Heart left ventricle (tissue), 16 donors: ENCODE results near the gene IFT57. TPM values are rescaled to one million over a fixed set of nuclear protein-coding genes. Genes with fewer than 3 reads are reported as not detected.
A peak's percentile ranks its signal among the peaks of the same experiment; 100 is the strongest.

Experiments
- ATAC-seq, 4 donors: fragments of 200-7000 bp; cut with Tn5 transposase; one replicate each; pipeline ENCODE4 v1.9.1; 2020 to 2022; ENCODE audit warnings: moderate library complexity in 4 of 4, mild to moderate bottlenecking in 3 of 4, moderate number of reproducible peaks in 1 of 4
- DNase-seq, 5 donors: peaks; one replicate each; pipeline ENCODE4 v3.0.0-alpha.2; 2020
- H3K27ac ChIP-seq, 12 donors: fragments of 200-600 bp; sonication (generic) in 4 of 12; one replicate each; pipeline versions ENCODE4 v1.5.0 to v1.8.0; 2016 to 2022; ENCODE audit warnings: mild to moderate bottlenecking in 2 of 12
- H3K27me3 ChIP-seq, 9 donors: fragments of 200-600 bp; sonication (generic) in 2 of 9; one replicate each; pipeline versions ENCODE4 v1.5.1 to v1.8.0; 2016 to 2022; ENCODE audit warnings: mild to moderate bottlenecking in 3 of 9
- H3K36me3 ChIP-seq, 9 donors: fragments of 200-600 bp; sonication (generic) in 2 of 9; one replicate each; pipeline versions ENCODE4 v1.5.0 to v1.8.0; 2018 to 2022; ENCODE audit warnings: mild to moderate bottlenecking in 2 of 9
- H3K4me1 ChIP-seq, 12 donors: fragments of 200-600 bp; sonication (generic) in 4 of 12; one replicate each; pipeline versions ENCODE4 v1.5.0 to v1.8.0; 2016 to 2022; ENCODE audit warnings: mild to moderate bottlenecking in 3 of 12
- H3K4me3 ChIP-seq, 12 donors: fragments of 200-600 bp; sonication (generic) in 4 of 12; one replicate each; pipeline versions ENCODE4 v1.5.0 to v1.8.0; 2017 to 2022; ENCODE audit warnings: mild to moderate bottlenecking in 9 of 12, moderate library complexity in 4 of 12
- H3K9me3 ChIP-seq, 12 donors: fragments of 200-600 bp; sonication (generic) in 4 of 12; one replicate each; pipeline versions ENCODE4 v1.5.0 to v1.8.0; 2016 to 2022; ENCODE audit warnings: mild to moderate bottlenecking in 1 of 12
- POLR2A ChIP-seq, 2 donors: fragments of 450-650 bp; IDR thresholded peaks; one replicate each; pipeline ENCODE4 v1.6.1; 2017; ENCODE audit warnings: antibody characterized with exemption in 2 of 2, mild to moderate bottlenecking in 2 of 2, moderate library complexity in 2 of 2
- WGBS, 4 donors: extraction: QIAGEN DNeasy Blood & Tissue Kit in 2 of 4; methylation state at CpG; one replicate each; pipeline versions ENCODE4 v1.1.5 to v1.1.7; 2013 to 2018; 5-methylcytosine and 5-hydroxymethylcytosine counted together
- intact Hi-C, 10 donors: fragments of 100-400 bp; cut with DNase I; formaldehyde crosslinking; loops; one replicate each; pipeline versions ENCODE4 v1.11.1 to v1.14.2; 2022
- polyA plus RNA-seq, 2 donors: library from polyadenylated mRNA; stranded (reverse); fragments of 200-250 nt; gene quantifications; one replicate each; pipeline ENCODE4 v1.2.3, GENCODE V29; 2013
- total RNA-seq, 9 donors: library from RNA; depleted of rRNA in 2 of 9; stranded (reverse); fragments of >200 nt in 2 of 9; fragmentation: NEBNext Ultra II Directional in 3 of 9; extraction: Animal tissue kit (Norgen Biotek cat#: 25700) in 3 of 9; gene quantifications; one replicate each; pipeline versions ENCODE4 v1.1.0 to v1.2.4, GENCODE V29; 2016 to 2023
- TF ChIP-seq, protein P1 (sequence below), 12 donors: fragments of 200-600 bp; sonication (generic) in 4 of 12; IDR thresholded peaks; one replicate each; pipeline versions ENCODE4 v1.5.0 to v1.8.0; 2018 to 2022; ENCODE audit warnings: antibody characterized with exemption in 12 of 12, mild to moderate bottlenecking in 5 of 12
- donor health status: ischemic (EF 13 %, LVEDD 7.1; RV severe dilation, severe dysfunction).
- donor health status: healthy with polysubstance abuse.
- donor health status: DM: no; HTN: yes; CAD: no.
- donor health status: DM: no; HTN: no; CAD: no.
- donor health status: ischemic (EF 25% LVEDD 6.9; RV normal size, moderate dysfunction).
- donor health status: ischemic (EF 25% LVEDD 5.7; RV mildly dilated, moderate dysfunction).
- donor health status: healthy.
- donor health status: DM: yes; HTN: yes; CAD: no.
- donor health status: ischemic (EF 35%, LVEDD 5.7; RV mildly dilated, moderate dysfunction).
- donor health status: nonischemic (EF 11% LVEDD 7.7; RV severe dilation, severe dysfunction).
- donor health status: DM: yes; HTN: yes; CAD: no.
- donor health status: PGD.
- donor health status: ischemic (EF 29% LVEDD 5.4; RV normal size, mild dysfunction).
- donor health status: nonischemic (EF 23%, LVEDD 6.1; RV moderate dilation, normal function).

Gene IFT57
- total and polyA plus RNA-seq, 11 donors = 4.3 to 36.4 (median 22.9) TPM

DNA sequence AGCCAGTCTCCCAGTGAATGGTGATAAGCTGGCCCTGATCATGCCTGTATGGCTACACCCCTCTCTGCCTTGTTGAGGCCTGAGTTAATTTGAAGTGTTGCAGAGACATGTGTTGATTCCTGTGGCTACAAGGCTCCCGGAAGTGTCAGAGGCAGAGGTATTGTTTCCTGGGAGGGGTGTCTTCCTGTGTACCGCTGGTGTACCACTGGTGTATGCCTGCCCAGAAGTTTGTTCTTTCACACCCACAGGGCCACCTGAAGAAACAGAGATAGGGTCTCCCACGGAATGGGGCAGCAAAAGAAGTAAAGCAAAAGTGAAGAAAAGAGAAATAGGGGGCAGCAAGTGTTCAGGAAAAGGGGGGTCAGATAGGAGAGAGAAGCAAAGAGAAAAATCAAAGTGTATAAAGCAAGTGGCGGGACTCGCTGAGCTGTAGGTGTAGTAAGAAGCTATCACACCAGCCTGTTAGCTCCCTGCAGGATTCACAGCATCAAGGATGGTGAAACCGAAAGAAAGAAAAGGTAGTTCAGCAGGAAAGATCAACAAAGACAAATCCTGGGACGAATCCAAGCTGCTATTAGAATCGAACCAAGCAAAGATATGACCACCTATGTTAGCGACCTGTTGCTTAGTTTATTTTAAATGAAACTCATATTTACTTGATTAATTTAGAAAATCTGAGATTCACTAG, 94.8 kb downstream of the IFT57 start:
- Histone ChIP-seq H3K27me3 (no peaks in the 10 kb centered on the region), H3K27ac (peak overlapping the region in 1 of 12 donors; percentile 80), H3K36me3 (no peaks in the 10 kb centered on the region), H3K4me1 (peaks cover 0 to 59% (median 2%) of the 10 kb centered on the region in 12 donors), H3K9me3 (no peaks in the 10 kb centered on the region), H3K4me3 (no peak overlapping the region)
- DNase-seq = no peak
- intact Hi-C loops = loop anchor here in 1 of 10 donors (10.0 kb wide), 1 partner anchor 63 kb away; no protein-coding TSS in a partner anchor
- 69 to 74% (median 72%) methylated on average over 9 of the region's 9 CpGs for WGBS, 4 donors
- ATAC-seq = peak in 3 of 4 donors; percentile 19 to 50 (median 34)
- TF ChIP-seq POLR2A (IDR thresholded peaks at IDR 0.05) = no peak
- TF ChIP-seq, protein P1, sequence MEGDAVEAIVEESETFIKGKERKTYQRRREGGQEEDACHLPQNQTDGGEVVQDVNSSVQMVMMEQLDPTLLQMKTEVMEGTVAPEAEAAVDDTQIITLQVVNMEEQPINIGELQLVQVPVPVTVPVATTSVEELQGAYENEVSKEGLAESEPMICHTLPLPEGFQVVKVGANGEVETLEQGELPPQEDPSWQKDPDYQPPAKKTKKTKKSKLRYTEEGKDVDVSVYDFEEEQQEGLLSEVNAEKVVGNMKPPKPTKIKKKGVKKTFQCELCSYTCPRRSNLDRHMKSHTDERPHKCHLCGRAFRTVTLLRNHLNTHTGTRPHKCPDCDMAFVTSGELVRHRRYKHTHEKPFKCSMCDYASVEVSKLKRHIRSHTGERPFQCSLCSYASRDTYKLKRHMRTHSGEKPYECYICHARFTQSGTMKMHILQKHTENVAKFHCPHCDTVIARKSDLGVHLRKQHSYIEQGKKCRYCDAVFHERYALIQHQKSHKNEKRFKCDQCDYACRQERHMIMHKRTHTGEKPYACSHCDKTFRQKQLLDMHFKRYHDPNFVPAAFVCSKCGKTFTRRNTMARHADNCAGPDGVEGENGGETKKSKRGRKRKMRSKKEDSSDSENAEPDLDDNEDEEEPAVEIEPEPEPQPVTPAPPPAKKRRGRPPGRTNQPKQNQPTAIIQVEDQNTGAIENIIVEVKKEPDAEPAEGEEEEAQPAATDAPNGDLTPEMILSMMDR (IDR thresholded peaks at IDR 0.05) = no peak

DNA sequence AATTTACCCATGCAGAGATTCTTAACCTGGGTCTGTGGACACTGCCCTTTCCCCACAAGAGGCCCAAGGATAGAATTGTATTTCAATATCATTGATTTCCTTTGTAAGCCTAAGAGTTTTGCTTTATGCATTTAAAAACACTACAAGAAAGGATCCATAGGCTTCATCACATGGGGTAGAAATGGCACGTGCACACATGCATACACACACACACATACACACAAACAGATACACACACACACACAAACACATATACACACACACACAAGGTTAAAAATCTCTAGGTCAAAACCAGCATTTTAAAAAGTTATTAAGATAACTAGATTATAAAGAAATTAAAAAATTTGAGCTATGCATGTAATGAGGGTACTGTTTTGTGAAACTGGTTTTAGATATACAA, 95.9 kb downstream of the IFT57 start:
- intact Hi-C loops = loop anchor here in 1 of 10 donors (10.0 kb wide), 1 partner anchor 62 kb away; no protein-coding TSS in a partner anchor
- H3K4me3 ChIP-seq = peak overlapping the region in 1 of 12 donors; percentile 29
- DNase-seq (no peak), ATAC-seq (no peak)
- 81 to 97% (median 91%) methylated on average over 1 of the region's 1 CpG for WGBS, 4 donors
- no peaks in the 10 kb centered on the region for H3K27me3 ChIP-seq
- peaks cover 0 to 50% (median 2%) of the 10 kb centered on the region in 12 donors for H3K4me1 ChIP-seq
- H3K27ac ChIP-seq = peak overlapping the region in 1 of 12 donors; percentile 90
- TF ChIP-seq POLR2A (IDR thresholded peaks at IDR 0.05) = no peak
- TF ChIP-seq, protein P1 (IDR thresholded peaks at IDR 0.05) = no peak
- no peaks in the 10 kb centered on the region for H3K9me3 ChIP-seq
- H3K36me3 ChIP-seq = no peaks in the 10 kb centered on the region

DNA sequence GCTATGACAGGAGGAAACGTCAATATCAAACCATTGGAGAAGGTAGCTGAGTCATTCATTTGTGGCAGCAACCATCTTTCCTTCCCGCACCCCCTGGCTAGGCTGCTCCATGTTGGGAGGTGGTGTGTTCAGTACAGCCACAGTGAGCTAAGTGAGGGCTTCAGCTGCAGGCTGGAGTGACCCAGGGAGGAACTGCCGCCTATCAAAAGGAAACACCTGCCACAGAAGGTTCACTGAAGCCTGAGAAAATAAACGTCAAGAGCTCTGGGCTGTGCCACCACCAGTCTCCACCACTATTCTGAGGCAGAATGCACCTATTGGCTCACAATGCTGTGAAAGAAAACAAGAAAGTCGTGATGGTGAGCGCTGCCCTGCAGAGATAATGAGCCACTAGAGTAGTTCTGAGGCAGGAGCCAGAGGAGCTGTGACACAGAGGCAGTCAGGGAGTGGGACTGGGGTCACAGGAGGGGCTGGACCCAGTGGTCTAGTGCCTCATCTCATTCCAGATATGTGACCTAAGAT, 96.6 kb downstream of the IFT57 start:
- H3K27me3 ChIP-seq = no peaks in the 10 kb centered on the region
- ATAC-seq (peak in 2 of 4 donors; percentile 56 to 57), DNase-seq (no peak)
- no peaks in the 10 kb centered on the region for H3K9me3 ChIP-seq
- H3K27ac ChIP-seq = peak overlapping the region in 1 of 12 donors; percentile 90
- H3K4me1 ChIP-seq = peaks cover 0 to 44% (median 0%) of the 10 kb centered on the region in 12 donors
- intact Hi-C loops = loop anchor here in 1 of 10 donors (10.0 kb wide), 1 partner anchor 61 kb away; no protein-coding TSS in a partner anchor
- peak overlapping the region in 1 of 12 donors; percentile 29 for H3K4me3 ChIP-seq
- WGBS, 4 donors = 61 to 82% (median 68%) methylated on average over 6 of the region's 6 CpGs
- no peaks in the 10 kb centered on the region for H3K36me3 ChIP-seq
- no peak for TF ChIP-seq POLR2A (IDR thresholded peaks at IDR 0.05)
- TF ChIP-seq, protein P1 (IDR thresholded peaks at IDR 0.05) = no peak

DNA sequence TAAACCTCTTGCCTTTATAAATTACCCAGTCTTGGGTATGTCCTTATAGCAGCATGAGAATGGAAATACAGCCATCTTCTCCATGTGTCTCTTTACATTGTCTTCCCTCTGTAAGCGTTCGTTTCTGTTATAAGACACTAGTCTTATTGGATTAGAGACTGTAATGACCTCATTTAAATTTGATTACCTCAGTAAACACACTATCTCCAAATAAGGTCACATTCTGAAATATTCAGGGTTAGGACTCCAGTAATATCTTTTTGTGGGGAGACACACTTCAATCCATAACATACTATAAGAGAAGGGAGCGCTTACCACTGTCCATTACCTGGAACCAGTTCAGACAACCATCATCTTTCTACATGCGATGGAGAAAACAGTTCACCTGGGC, 97.1 kb downstream of the IFT57 start:
- peak overlapping the region in 1 of 12 donors; percentile 90 for H3K27ac ChIP-seq
- no peak for DNase-seq
- ATAC-seq = no peak
- H3K4me1 ChIP-seq = peaks cover 0 to 42% (median 0%) of the 10 kb centered on the region in 12 donors
- H3K27me3 ChIP-seq = no peaks in the 10 kb centered on the region
- H3K9me3 ChIP-seq = no peaks in the 10 kb centered on the region
- H3K36me3 ChIP-seq = no peaks in the 10 kb centered on the region
- TF ChIP-seq, protein P1 (IDR thresholded peaks at IDR 0.05) = no peak
- TF ChIP-seq POLR2A (IDR thresholded peaks at IDR 0.05) = no peak
- peak overlapping the region in 1 of 12 donors; percentile 29 for H3K4me3 ChIP-seq
- 85 to 91% (median 89%) methylated on average over 4 of the region's 4 CpGs for WGBS, 4 donors
- intact Hi-C loops = loop anchor here in 1 of 10 donors (10.0 kb wide), 1 partner anchor 60 kb away; no protein-coding TSS in a partner anchor
